GM12878 (cell line): ENCODE measurements around the gene ZYG11A. TPM values are rescaled to one million over a fixed set of nuclear protein-coding genes. Genes with fewer than 3 reads are reported as not detected.

ENCODE experiments used
- ATAC-seq: fragments of 200-7000 bp; cut with Tn5 transposase; 3 replicates; pipeline ENCODE4 v1.9.1; 2020; ENCODE audit warnings: mild to moderate bottlenecking, moderate library complexity
- BruUV-seq: library from RNA; stranded (reverse); fragments of 400-500 nt; replicated peaks from 2 replicates; lab custom pipeline; 2021; lab: Mats Ljungman, UMichigan
- CTCF ChIA-PET: fragments of 300-600 bp; sonication (Branson Sonifier 250); formaldehyde crosslinking; extraction: SDS; loops from one replicate; lab custom pipeline; 2021; ENCODE audit warnings: inconsistent platforms; lab: Yijun Ruan, JAX
- POLR2A ChIA-PET: fragments of 350-600 bp; formaldehyde crosslinking; extraction: SDS; loops from one replicate; lab custom pipeline; 2021; ENCODE audit warnings: inconsistent platforms; lab: Charles Lee
- RAD21 ChIA-PET: fragments of 300-600 bp; sonication (Branson Sonifier 250); formaldehyde crosslinking; loops from one replicate; lab custom pipeline; 2023; ENCODE audit warnings: antibody characterized with exemption; ENCODE audit not compliant: unreplicated experiment; lab: Charles Lee
- SMC1A ChIA-PET: fragments of 300-600 bp; sonication (Branson Sonifier 250); formaldehyde crosslinking; loops from one replicate; lab custom pipeline; 2023; ENCODE audit not compliant: unreplicated experiment, uncharacterized antibody; lab: Charles Lee
- DNase-seq: peaks from one replicate; pipeline ENCODE4 v3.0.0-alpha.2; 2011; ENCODE audit warnings: low read depth, low spot score
- FAIRE-seq: peaks from 3 replicates; lab custom pipeline; 2011; peaks lifted over from hg19 to GRCh38; lab: Jason Lieb, UNC
- H2AFZ ChIP-seq: 2 replicates; pipeline ENCODE4 v1.6.0; 2011; ENCODE audit warnings: low read depth, low read length, control low read depth; ENCODE audit not compliant: control insufficient read depth
- H3K27ac ChIP-seq: 2 replicates; pipeline ENCODE4 v1.5.1; 2011; ENCODE audit warnings: control low read depth; ENCODE audit not compliant: control insufficient read depth, insufficient read depth
- H3K27me3 ChIP-seq, 2 experiments: replicated peaks in 1 of 2; 2 replicates each; pipeline versions ENCODE4 v1.6.0 to v1.6.1; 2011; ENCODE audit warnings: low read length in 1 of 2; ENCODE audit not compliant: control insufficient read depth in 2 of 2, insufficient read depth in 2 of 2
- H3K36me3 ChIP-seq, 2 experiments: 2 replicates each; pipeline ENCODE4 v1.5.1; 2011; ENCODE audit warnings: low read length in 1 of 2; ENCODE audit not compliant: control insufficient read depth in 2 of 2, insufficient read depth in 2 of 2
- H3K4me1 ChIP-seq: 2 replicates; pipeline ENCODE4 v1.6.1; 2011; ENCODE audit warnings: mild to moderate bottlenecking, low read length, moderate library complexity, mixed read lengths; ENCODE audit not compliant: control insufficient read depth, insufficient read depth
- H3K4me2 ChIP-seq: 2 replicates; pipeline ENCODE4 v1.6.0; 2011; ENCODE audit warnings: control low read depth; ENCODE audit not compliant: control insufficient read depth, insufficient read depth
- H3K4me3 ChIP-seq: fragments of 200-600 bp; sonication (generic); 2 replicates; pipeline ENCODE4 v1.5.1; 2016
- H3K79me2 ChIP-seq: 2 replicates; pipeline ENCODE4 v1.6.0; 2011; ENCODE audit warnings: low read length; ENCODE audit not compliant: control insufficient read depth, insufficient read depth
- H3K9ac ChIP-seq: 2 replicates; pipeline ENCODE4 v1.8.0; 2011; ENCODE audit warnings: low read length, control low read depth, mixed read lengths; ENCODE audit not compliant: control insufficient read depth, insufficient read depth
- H3K9me3 ChIP-seq: replicated peaks from 3 replicates; pipeline ENCODE4 v1.5.1; 2011; ENCODE audit warnings: mild to moderate bottlenecking, low read length; ENCODE audit not compliant: control insufficient read depth, insufficient read depth
- H4K20me1 ChIP-seq: 2 replicates; pipeline ENCODE4 v1.6.0; 2011; ENCODE audit not compliant: control insufficient read depth, insufficient read depth
- CEBPB ChIP-seq, 2 experiments: fragments of 150-350 bp in 1 of 2; IDR thresholded peaks; 2 replicates each; pipeline ENCODE4 v1.6.1; 2012 to 2014; ENCODE audit warnings: low read depth in 2 of 2, low read length in 2 of 2, borderline replicate concordance in 1 of 2, inconsistent platforms in 1 of 2
- PAX5 ChIP-seq: IDR thresholded peaks from 2 replicates; pipeline ENCODE4 v1.6.1; 2011; ENCODE audit warnings: low read depth, low read length, borderline replicate concordance
- POLR2AphosphoS5 ChIP-seq: IDR thresholded peaks from 2 replicates; pipeline ENCODE4 v1.6.1; 2011; ENCODE audit warnings: mild to moderate bottlenecking, low read length, inconsistent platforms
- SIX5 ChIP-seq: IDR thresholded peaks from 2 replicates; pipeline ENCODE4 v1.6.1; 2011; ENCODE audit warnings: mild to moderate bottlenecking, low read depth, low read length, moderate library complexity; ENCODE audit not compliant: severe bottlenecking
- SKIL ChIP-seq: fragments of 450-650 bp; IDR thresholded peaks from 2 replicates; pipeline ENCODE4 v1.6.1; 2017; ENCODE audit warnings: mild to moderate bottlenecking, low read depth, inconsistent platforms; ENCODE audit not compliant: poor library complexity, severe bottlenecking
- SP1 ChIP-seq: IDR thresholded peaks from one replicate; pipeline ENCODE4 v1.6.1; 2011; ENCODE audit warnings: low read depth, low read length
- TARDBP ChIP-seq: IDR thresholded peaks from 2 replicates; pipeline ENCODE4 v1.6.1; 2016; ENCODE audit warnings: borderline replicate concordance
- TCF12 ChIP-seq: IDR thresholded peaks from 2 replicates; pipeline ENCODE4 v1.6.1; 2011; ENCODE audit warnings: low read depth, mild to moderate bottlenecking, low read length
- WRNIP1 ChIP-seq: IDR thresholded peaks from 2 replicates; pipeline ENCODE4 v1.6.1; 2011; ENCODE audit warnings: low read depth, low read length, improper control_type of control experiment, borderline replicate concordance
- YY1 ChIP-seq: IDR thresholded peaks from 2 replicates; pipeline ENCODE4 v1.6.1; 2011; ENCODE audit warnings: low read depth, mild to moderate bottlenecking, low read length
- ZNF207 ChIP-seq: fragments of 450-650 bp; IDR thresholded peaks from 2 replicates; pipeline ENCODE4 v1.6.1; 2014; ENCODE audit warnings: antibody characterized with exemption, mild to moderate bottlenecking, borderline replicate concordance
- ZNF217 ChIP-seq: fragments of 450-650 bp; IDR thresholded peaks from 2 replicates; pipeline ENCODE4 v1.6.1; 2017; ENCODE audit warnings: antibody characterized with exemption, mild to moderate bottlenecking
- WGBS: methylation state at CpG from one replicate; pipeline ENCODE4 v1.1.6; 2016; ENCODE audit warnings: low lambda C conversion rate; ENCODE audit not compliant: insufficient replicate concordance, insufficient coverage; ENCODE audit errors: missing lambda C conversion rate; 5-methylcytosine and 5-hydroxymethylcytosine counted together
- in situ Hi-C: fragments of 300-500 bp; cut with MboI; formaldehyde crosslinking; loops from 9 replicates; pipeline ENCODE4 v1.14.3; 2018; ENCODE audit warnings: mixed read lengths
- intact Hi-C: fragments of 100-400 bp; cut with micrococcal nuclease; formaldehyde crosslinking; loops from one replicate; pipeline ENCODE4 v1.14.2; 2022; ENCODE audit not compliant: unreplicated experiment
- polyA plus RNA-seq, 11 experiments: library from polyadenylated mRNA; depleted of rRNA in 4 of 11; unstranded in 6 of 11; stranded (reverse) in 5 of 11; fragments of >200 nt; fragmentation: Nextera tagmentation in 4 of 11; fragmentation: Illumina TruSeq in 1 of 11; extraction: Ambion mirVana in 4 of 11; extraction: Trizol in 1 of 11; gene quantifications; 1 replicate in 1 of 11; 2 replicates in 10 of 11; pipeline versions ENCODE4 v1.2.1 to v1.2.3, GENCODE V29; 2011 to 2016; ENCODE audit warnings: inconsistent platforms in 2 of 11, missing spikeins in 2 of 11, low read depth in 1 of 11
- total RNA-seq, 4 experiments: library from RNA; depleted of rRNA in 3 of 4; stranded (reverse); fragments of >200 nt in 3 of 4; fragmentation: Illumina TruSeq in 1 of 4; extraction: Trizol in 1 of 4; gene quantifications; 2 replicates each; pipeline versions ENCODE4 v1.2.1 to v1.2.3, GENCODE V29; 2013 to 2021
- TF ChIP-seq, protein P1 (sequence below): fragments of 450-650 bp; formaldehyde crosslinking; IDR thresholded peaks from 2 replicates; pipeline ENCODE4 v1.4.0; 2022; ENCODE audit warnings: mild to moderate bottlenecking, moderate library complexity
- TF ChIP-seq, protein P2 (sequence below): fragments of 450-650 bp; IDR thresholded peaks from 2 replicates; pipeline ENCODE4 v1.6.1; 2017; ENCODE audit warnings: low read depth, mild to moderate bottlenecking, moderate library complexity
- TF ChIP-seq, protein P3 (sequence below): fragments of 450-650 bp; IDR thresholded peaks from 2 replicates; pipeline ENCODE4 v1.6.1; 2017; ENCODE audit warnings: borderline replicate concordance

ZYG11A gene
- total and polyA plus RNA-seq, 10 of the 15 experiments (the other 5 are each of a cell fraction or from before 2014, with no cell fraction given): 0.22 to 6.4 (median 0.68) TPM

- H3K36me3 ChIP-seq: peaks cover under 1 to 3% of the 10 kb centered on the region in 2 experiments; a peak in 3 of 4 replicates
- WGBS: 89% methylated on average over 1 of the region's 1 CpG
- ChIA-PET SMC1A (interaction anchor here (1.2 to 1.4 kb wide), 3 partner anchors 9 to 20 kb away, joined by 3 read pairs; partner anchors contain the start of gene ECHDC2), CTCF (interaction anchor here (1.5 kb wide), 1 partner anchor 21 kb away, joined by 3 read pairs; no protein-coding TSS in a partner anchor), RAD21 (interaction anchor here (1.5 kb wide), 1 partner anchor 14 kb away, joined by 3 read pairs; no protein-coding TSS in a partner anchor), POLR2A (interaction anchor here (0.6 kb wide), 1 partner anchor 1259 kb away, joined by 3 read pairs; no protein-coding TSS in a partner anchor)
- H2AFZ ChIP-seq: no peak overlapping the region
- H3K79me2 ChIP-seq: no peaks in the 10 kb centered on the region
- no TSS peak for BruUV-seq
- H4K20me1 ChIP-seq: no peaks in the 10 kb centered on the region
- no peaks in the 10 kb centered on the region for H3K9me3 ChIP-seq
- no peak overlapping the region for H3K4me2 ChIP-seq
- no peaks in the 10 kb centered on the region for H3K4me1 ChIP-seq
- ATAC-seq (no peak), FAIRE-seq (no peak), DNase-seq (no peak)
- in situ Hi-C loops: loop anchor here (25.0 kb wide), 1 partner anchor 286 kb away; the partner anchor contains the start of gene CPT2
- H3K27me3 ChIP-seq: no peaks in the 10 kb centered on the region
- no peak overlapping the region for H3K4me3 ChIP-seq
- no peak overlapping the region for H3K27ac ChIP-seq
- intact Hi-C loops: no loop called here
- no peak overlapping the region for H3K9ac ChIP-seq
- TF ChIP-seq PAX5 (no peak), ZNF207 (no peak), TCF12 (no peak), ZNF217 (no peak), WRNIP1 (no peak), SKIL (no peak), SP1 (no peak), CEBPB (IDR thresholded peaks at IDR 0.05; ENCODE audit: borderline replicate concordance in 1 of 2, low read depth in 2 of 2, low read length in 2 of 2) (no peak), YY1 (no peak), SIX5 (no peak), POLR2AphosphoS5 (no peak), TARDBP (no peak)
- TF ChIP-seq, protein P1, sequence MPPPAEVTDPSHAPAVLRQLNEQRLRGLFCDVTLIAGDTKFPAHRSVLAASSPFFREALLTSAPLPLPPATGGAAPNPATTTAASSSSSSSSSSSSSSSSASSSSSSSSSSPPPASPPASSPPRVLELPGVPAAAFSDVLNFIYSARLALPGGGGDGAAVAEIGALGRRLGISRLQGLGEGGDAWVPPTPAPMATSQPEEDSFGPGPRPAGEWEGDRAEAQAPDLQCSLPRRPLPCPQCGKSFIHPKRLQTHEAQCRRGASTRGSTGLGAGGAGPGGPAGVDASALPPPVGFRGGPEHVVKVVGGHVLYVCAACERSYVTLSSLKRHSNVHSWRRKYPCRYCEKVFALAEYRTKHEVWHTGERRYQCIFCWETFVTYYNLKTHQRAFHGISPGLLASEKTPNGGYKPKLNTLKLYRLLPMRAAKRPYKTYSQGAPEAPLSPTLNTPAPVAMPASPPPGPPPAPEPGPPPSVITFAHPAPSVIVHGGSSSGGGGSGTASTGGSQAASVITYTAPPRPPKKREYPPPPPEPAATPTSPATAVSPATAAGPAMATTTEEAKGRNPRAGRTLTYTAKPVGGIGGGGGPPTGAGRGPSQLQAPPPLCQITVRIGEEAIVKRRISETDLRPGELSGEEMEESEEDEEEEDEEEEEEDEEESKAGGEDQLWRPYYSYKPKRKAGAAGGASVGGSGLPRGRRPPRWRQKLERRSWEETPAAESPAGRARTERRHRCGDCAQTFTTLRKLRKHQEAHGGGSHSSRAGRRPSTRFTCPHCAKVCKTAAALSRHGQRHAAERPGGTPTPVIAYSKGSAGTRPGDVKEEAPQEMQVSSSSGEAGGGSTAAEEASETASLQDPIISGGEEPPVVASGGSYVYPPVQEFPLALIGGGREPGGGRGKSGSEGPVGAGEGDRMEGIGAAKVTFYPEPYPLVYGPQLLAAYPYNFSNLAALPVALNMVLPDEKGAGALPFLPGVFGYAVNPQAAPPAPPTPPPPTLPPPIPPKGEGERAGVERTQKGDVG (CRISPR knock-in tag): no peak
- TF ChIP-seq, protein P2, sequence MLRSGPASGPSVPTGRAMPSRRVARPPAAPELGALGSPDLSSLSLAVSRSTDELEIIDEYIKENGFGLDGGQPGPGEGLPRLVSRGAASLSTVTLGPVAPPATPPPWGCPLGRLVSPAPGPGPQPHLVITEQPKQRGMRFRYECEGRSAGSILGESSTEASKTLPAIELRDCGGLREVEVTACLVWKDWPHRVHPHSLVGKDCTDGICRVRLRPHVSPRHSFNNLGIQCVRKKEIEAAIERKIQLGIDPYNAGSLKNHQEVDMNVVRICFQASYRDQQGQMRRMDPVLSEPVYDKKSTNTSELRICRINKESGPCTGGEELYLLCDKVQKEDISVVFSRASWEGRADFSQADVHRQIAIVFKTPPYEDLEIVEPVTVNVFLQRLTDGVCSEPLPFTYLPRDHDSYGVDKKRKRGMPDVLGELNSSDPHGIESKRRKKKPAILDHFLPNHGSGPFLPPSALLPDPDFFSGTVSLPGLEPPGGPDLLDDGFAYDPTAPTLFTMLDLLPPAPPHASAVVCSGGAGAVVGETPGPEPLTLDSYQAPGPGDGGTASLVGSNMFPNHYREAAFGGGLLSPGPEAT: no peak
- TF ChIP-seq, protein P3, sequence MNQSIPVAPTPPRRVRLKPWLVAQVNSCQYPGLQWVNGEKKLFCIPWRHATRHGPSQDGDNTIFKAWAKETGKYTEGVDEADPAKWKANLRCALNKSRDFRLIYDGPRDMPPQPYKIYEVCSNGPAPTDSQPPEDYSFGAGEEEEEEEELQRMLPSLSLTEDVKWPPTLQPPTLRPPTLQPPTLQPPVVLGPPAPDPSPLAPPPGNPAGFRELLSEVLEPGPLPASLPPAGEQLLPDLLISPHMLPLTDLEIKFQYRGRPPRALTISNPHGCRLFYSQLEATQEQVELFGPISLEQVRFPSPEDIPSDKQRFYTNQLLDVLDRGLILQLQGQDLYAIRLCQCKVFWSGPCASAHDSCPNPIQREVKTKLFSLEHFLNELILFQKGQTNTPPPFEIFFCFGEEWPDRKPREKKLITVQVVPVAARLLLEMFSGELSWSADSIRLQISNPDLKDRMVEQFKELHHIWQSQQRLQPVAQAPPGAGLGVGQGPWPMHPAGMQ: no peak
Measured at GRCh38 chr1:52901384-52901783, 58.8 kb downstream of the ZYG11A start.
